ENCODE measurements around the gene FAN1.

Gene FAN1

GRCh38 chr15:30928076-30928475 is 24.4 kb downstream of the FAN1 start:
- H3K4me3 Mint-ChIP-seq = no peak overlapping the region
- peaks cover 16% of the 10 kb centered on the region for H3K36me3 Mint-ChIP-seq
- H3K27me3 Mint-ChIP-seq = no peaks in the 10 kb centered on the region
- no peaks in the 10 kb centered on the region for H3K9me3 Mint-ChIP-seq
- H3K27ac Mint-ChIP-seq = no peak overlapping the region
- H3K4me1 Mint-ChIP-seq = peaks cover 6% of the 10 kb centered on the region

DNA sequence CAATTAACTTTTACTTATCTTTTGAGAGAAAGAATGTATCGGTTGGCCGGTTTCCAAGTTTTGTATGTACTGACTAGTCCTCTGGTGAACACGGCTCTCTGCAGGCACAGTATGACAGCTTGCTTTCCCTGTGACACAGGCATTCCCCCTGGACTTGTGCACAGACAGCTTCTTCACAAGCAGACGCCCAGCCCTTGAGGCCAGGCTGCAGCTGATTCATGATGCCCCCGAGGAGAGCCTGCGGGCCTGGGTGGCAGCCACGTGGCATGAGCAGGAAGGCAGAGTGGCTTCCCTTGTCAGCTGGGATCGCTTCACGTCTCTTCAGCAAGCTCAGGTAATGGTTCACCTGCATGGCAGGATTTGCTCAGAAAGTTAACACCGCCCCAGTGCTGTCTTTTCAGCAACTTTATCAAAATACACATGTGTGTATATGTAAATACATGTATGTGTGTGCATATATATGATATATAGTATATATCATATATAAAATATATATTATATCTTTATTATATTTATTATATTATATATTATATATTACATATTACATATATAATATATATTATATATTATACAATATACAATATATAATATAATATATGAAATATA is 25.5 kb downstream of the FAN1 start:
- H3K9me3 Mint-ChIP-seq = no peaks in the 10 kb centered on the region
- H3K36me3 Mint-ChIP-seq = peaks cover 18% of the 10 kb centered on the region
- H3K27me3 Mint-ChIP-seq = no peaks in the 10 kb centered on the region
- H3K27ac Mint-ChIP-seq = peak overlapping the region; percentile 35
- H3K4me1 Mint-ChIP-seq = peaks cover 14% of the 10 kb centered on the region
- no peak overlapping the region for H3K4me3 Mint-ChIP-seq

DNA sequence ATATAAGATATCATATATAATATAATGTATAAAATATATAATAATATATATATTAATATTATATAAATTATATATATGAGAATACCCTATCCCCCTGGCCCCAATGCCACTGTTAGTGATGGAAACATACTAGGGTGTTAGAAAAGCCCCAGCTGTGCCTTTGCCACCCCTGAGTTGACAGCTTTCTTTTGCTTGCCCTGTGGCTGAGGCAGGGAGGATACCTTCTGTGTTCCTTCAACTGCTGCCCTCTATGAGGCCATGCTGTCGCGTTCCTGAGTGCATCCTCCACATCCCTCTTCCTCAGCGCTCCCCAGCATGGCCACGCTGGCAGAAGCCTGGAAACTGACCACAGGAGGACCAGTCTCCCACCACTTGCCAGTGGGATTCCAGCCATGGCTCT is 26.3 kb downstream of the FAN1 start:
- Mint-ChIP-seq H3K27me3 (no peaks in the 10 kb centered on the region), H3K36me3 (peaks cover 24% of the 10 kb centered on the region), H3K9me3 (no peaks in the 10 kb centered on the region), H3K4me3 (no peak overlapping the region), H3K4me1 (peaks cover 16% of the 10 kb centered on the region), H3K27ac (no peak overlapping the region)

- H3K9me3 Mint-ChIP-seq = no peaks in the 10 kb centered on the region
- no peak overlapping the region for H3K27ac Mint-ChIP-seq
- peaks cover 16% of the 10 kb centered on the region for H3K4me1 Mint-ChIP-seq
- H3K36me3 Mint-ChIP-seq = peaks cover 24% of the 10 kb centered on the region
- no peaks in the 10 kb centered on the region for H3K27me3 Mint-ChIP-seq
- no peak overlapping the region for H3K4me3 Mint-ChIP-seq
Observed at GRCh38 chr15:30930422-30930821, 26.7 kb downstream of the FAN1 start.

DNA sequence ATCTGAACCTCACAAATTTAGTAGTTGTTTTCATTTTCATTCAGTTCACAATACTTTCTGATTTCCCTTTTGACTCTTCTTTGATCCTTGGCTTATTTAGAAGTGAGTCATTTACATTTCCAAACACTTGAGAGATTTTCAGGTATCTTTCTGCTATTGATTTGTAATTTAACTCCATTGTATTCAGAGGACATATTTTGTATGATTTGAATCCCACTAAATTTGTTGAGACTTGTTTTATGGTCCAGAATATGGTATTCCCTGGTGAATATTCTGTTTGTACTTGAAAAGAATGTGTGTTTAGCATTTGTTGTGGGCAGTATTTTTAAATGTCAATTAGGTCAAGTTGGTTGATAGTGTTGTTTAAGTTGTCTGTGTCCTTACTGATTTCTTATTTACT is 29.6 kb downstream of the FAN1 start:
- peak overlapping the region; percentile 13 for H3K27ac Mint-ChIP-seq
- no peaks in the 10 kb centered on the region for H3K27me3 Mint-ChIP-seq
- no peak overlapping the region for H3K4me3 Mint-ChIP-seq
- H3K4me1 Mint-ChIP-seq = peaks cover 16% of the 10 kb centered on the region
- H3K36me3 Mint-ChIP-seq = peaks cover 20% of the 10 kb centered on the region
- no peaks in the 10 kb centered on the region for H3K9me3 Mint-ChIP-seq

DNA sequence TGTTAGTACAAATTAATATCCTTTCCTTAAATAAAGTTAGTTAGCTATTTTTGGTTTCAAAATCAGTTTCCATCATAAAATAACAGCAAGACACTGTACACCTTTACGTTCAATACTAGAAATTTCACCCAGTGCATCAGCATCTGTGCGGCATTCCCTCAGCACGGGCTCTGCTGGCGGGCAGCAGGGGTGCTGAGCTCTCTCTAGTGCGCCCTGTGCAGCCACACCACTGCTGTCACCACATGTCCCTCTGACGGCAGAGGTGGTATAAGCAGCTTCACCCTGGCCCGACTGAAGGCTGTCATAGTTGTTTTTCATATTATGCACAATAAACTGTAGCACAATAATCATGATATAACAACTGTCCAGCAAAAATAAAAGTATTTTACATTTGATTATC is 35.4 kb downstream of the FAN1 start:
- H3K4me3 Mint-ChIP-seq = no peak overlapping the region
- H3K36me3 Mint-ChIP-seq = peaks cover 6% of the 10 kb centered on the region
- H3K27me3 Mint-ChIP-seq = no peaks in the 10 kb centered on the region
- peaks cover 2% of the 10 kb centered on the region for H3K4me1 Mint-ChIP-seq
- no peaks in the 10 kb centered on the region for H3K9me3 Mint-ChIP-seq
- H3K27ac Mint-ChIP-seq = no peak overlapping the region

GRCh38 chr15:30940359-30940758 is 36.6 kb downstream of the FAN1 start:
- no peak overlapping the region for H3K27ac Mint-ChIP-seq
- H3K4me1 Mint-ChIP-seq = no peaks in the 10 kb centered on the region
- H3K27me3 Mint-ChIP-seq = no peaks in the 10 kb centered on the region
- no peak overlapping the region for H3K4me3 Mint-ChIP-seq
- no peaks in the 10 kb centered on the region for H3K9me3 Mint-ChIP-seq
- H3K36me3 Mint-ChIP-seq = peaks cover 2% of the 10 kb centered on the region

- Mint-ChIP-seq H3K9me3 (no peaks in the 10 kb centered on the region), H3K4me1 (no peaks in the 10 kb centered on the region), H3K27ac (no peak overlapping the region), H3K36me3 (peaks cover 5% of the 10 kb centered on the region), H3K4me3 (no peak overlapping the region), H3K27me3 (no peaks in the 10 kb centered on the region)
Observed at GRCh38 chr15:30941520-30941919, 37.8 kb downstream of the FAN1 start.

DNA sequence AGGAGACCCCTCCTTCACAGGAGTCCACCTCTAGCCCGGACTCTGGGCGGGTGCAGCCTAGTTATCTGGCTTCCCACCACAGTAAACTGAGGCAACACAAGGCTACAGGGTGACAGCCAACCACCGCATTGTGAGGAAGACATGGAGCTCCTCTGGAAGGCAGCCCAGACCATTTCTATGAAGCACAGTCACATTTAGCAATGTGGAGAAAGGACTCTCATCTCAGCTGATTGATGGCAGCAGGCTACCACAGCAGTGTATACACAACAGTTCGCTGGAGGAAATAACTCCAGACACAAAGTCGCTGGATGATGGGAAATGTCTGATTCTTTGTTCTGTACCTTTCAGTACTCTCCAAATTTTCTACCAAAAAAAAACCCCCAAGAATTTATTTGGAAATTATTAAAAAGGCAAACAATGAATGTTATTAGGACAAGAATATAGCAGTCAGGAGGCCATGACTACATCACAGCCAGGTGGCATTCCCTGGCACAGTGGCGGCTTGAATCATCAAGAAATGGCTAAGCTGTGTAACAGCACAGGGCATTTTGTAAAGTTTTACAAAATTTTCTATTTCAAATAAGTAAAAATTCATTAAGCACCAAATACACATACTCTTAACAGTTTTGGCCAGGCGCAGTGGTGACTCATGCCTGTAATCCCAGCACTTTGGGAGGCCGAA is 40.1 kb downstream of the FAN1 start:
- Mint-ChIP-seq H3K27me3 (no peaks in the 10 kb centered on the region), H3K4me3 (no peak overlapping the region), H3K27ac (no peak overlapping the region), H3K36me3 (peaks cover 11% of the 10 kb centered on the region), H3K9me3 (no peaks in the 10 kb centered on the region), H3K4me1 (no peaks in the 10 kb centered on the region)

- Mint-ChIP-seq H3K4me1 (peaks cover 7% of the 10 kb centered on the region), H3K9me3 (no peaks in the 10 kb centered on the region), H3K27ac (no peak overlapping the region), H3K4me3 (no peak overlapping the region), H3K36me3 (peaks cover 48% of the 10 kb centered on the region), H3K27me3 (no peaks in the 10 kb centered on the region)
Observed at GRCh38 chr15:30953183-30953582, 49.5 kb downstream of the FAN1 start.

DNA sequence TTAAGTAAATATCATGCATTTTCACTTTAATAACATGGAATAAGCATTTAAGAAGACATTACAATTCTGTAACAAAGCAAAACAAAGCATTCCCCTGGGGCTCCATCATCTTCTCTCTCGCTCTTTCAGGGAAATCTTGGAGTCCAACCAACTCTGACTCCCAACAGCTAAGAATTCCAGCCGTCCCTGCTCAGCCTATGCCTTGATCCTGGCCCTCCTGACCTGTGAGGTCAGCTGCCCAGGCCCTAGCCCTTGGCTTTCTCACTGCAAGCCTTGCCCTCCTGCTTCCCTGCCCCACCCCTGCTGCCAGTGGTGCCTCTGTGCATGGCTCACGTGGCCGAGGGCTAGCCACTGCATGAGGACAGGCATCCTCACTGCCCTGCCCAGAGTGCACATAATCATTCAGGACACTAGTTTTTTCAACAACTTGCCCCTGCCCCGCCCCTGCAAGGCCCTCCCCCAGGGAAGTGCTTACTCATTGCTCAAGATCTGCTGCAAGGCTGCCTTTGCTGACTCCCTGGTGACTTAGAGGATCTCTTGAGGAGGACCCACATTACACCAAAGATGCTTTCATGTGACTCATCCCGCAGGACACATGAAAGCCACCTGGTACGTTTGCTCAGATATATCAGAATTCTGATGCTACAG is 50.1 kb downstream of the FAN1 start:
- Mint-ChIP-seq H3K9me3 (no peaks in the 10 kb centered on the region), H3K4me1 (peaks cover 7% of the 10 kb centered on the region), H3K36me3 (peaks cover 48% of the 10 kb centered on the region), H3K27me3 (no peaks in the 10 kb centered on the region), H3K4me3 (no peak overlapping the region), H3K27ac (peak overlapping the region; percentile 41)

DNA sequence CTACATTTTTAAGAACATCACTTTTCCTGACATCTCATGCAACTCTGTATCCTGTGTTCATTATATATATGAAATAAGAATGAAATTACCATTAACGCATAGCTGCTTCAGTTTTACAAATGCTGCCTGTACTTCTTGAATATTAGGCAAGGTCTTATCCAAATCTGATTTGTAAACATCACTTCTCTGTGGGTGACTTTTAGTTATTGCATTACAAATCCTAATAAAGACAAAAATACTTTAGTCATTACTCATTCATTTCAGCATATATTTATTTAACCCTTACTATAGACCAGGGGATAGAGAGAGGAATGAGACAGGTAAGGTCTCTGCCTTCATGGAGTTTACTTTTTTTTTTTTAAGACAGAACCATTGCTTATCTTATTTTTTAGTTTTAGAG is 51.0 kb downstream of the FAN1 start:
- Mint-ChIP-seq H3K27ac (no peak overlapping the region), H3K4me1 (peaks cover 7% of the 10 kb centered on the region), H3K4me3 (no peak overlapping the region), H3K9me3 (no peaks in the 10 kb centered on the region), H3K27me3 (no peaks in the 10 kb centered on the region), H3K36me3 (peaks cover 41% of the 10 kb centered on the region)

DNA sequence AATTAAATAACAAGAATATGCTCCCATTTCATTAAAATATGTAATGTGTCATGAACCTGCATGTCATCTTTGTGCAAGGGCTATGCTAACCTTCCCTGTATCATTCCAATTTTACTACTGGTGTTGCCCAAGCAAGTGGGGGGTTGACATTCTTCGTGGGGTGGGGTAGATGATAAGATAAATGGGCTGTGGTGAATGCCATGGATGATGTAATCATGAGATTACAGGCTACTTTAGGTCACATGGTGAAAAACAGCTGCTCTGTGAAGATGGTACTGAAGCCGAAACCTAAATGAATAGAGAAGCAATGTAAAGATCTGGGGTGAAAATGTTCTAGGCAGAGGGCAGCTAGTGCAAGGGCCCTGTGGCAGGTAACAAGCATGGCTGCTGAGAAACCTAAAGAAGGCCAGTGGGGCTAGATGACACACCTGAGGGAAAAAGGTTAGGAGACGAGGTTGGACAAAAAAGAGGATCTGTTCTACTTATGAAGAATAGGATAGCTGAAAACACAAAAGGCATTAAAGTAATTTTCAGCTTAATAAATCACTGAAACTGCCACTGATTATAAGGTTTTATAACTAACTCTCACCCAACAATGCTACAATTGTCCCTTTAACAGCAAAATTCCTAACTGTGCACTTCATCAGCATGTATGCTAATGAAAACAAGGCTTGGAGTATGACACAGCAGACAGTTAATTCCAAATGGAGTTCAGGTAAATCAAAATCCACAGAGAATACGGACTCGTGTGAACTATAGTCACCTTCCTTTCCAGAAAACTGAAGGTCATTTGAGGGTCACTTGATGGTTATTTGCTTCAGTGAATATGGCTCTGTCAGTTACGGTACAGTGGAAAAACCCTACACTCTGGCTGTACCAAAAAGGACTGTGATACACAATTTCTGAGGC is 52.8 kb downstream of the FAN1 start:
- Mint-ChIP-seq H3K36me3 (peaks cover 33% of the 10 kb centered on the region), H3K4me1 (peaks cover 9% of the 10 kb centered on the region)

DNA sequence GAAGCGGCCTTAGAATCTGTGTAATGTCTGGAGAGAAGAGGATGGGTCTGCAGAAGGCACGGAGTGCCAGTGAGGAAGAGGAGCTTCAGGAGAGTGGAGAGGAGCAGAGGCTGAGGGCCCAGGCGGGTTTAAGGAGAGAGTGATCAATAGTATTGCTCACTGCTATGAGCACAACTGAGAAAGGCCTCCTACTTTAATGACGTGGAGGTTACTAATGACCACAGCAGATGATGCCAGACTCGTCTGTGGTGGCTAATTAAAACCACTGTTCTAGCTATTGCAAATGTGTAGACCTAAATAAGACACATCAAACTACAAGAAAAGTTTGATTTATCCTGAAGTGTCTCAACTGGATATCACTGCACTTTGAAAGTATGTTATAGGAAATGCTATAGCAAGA is 54.5 kb downstream of the FAN1 start:
- Mint-ChIP-seq H3K4me1 (peaks cover 22% of the 10 kb centered on the region), H3K36me3 (peaks cover 23% of the 10 kb centered on the region), H3K4me3 (no peak overlapping the region), H3K27me3 (no peaks in the 10 kb centered on the region), H3K27ac (no peak overlapping the region), H3K9me3 (no peaks in the 10 kb centered on the region)

More for the DNA sequence above, 52.8 kb downstream of the FAN1 start:
- Mint-ChIP-seq H3K9me3 (no peaks in the 10 kb centered on the region), H3K27ac (peak overlapping the region; percentile 15), H3K4me3 (no peak overlapping the region), H3K27me3 (no peaks in the 10 kb centered on the region)

- H3K36me3 Mint-ChIP-seq = peaks cover 21% of the 10 kb centered on the region
- no peaks in the 10 kb centered on the region for H3K9me3 Mint-ChIP-seq
Observed at GRCh38 chr15:30962079-30962478, 58.4 kb downstream of the FAN1 start.

More at GRCh38 chr15:30962079-30962478, 58.4 kb downstream of the FAN1 start:
- peak overlapping the region; percentile 57 for H3K27ac Mint-ChIP-seq
- H3K4me1 Mint-ChIP-seq = peaks cover 29% of the 10 kb centered on the region
- H3K4me3 Mint-ChIP-seq = no peak overlapping the region
- no peaks in the 10 kb centered on the region for H3K27me3 Mint-ChIP-seq
